ENCODE data around the gene PDE4DIP.
"Not testable (repeated sequence)": the region's sequence is repeated elsewhere in the genome, so short reads cannot be mapped to it uniquely, and the experiment has no call there.

- TF ChIP-seq CTCF (IDR thresholded peaks at IDR 0.05); GRHL2 (CRISPR knock-in tag; IDR thresholded peaks at IDR 0.05; ENCODE audit: insufficient replicate concordance, severe bottlenecking): not testable (repeated sequence)
These were observed 423 bp downstream of the PDE4DIP start for GRCh38 chr1:148844651-148845050.

Data from WTC11 (cell line).